Measurements from ENCODE around the gene SSPN. TPM values are rescaled to one million over a fixed set of nuclear protein-coding genes. Genes with fewer than 3 reads are reported as not detected.

The SSPN gene
- total RNA-seq, 1 donor from 2014 or later, result 0.84 TPM

DNA sequence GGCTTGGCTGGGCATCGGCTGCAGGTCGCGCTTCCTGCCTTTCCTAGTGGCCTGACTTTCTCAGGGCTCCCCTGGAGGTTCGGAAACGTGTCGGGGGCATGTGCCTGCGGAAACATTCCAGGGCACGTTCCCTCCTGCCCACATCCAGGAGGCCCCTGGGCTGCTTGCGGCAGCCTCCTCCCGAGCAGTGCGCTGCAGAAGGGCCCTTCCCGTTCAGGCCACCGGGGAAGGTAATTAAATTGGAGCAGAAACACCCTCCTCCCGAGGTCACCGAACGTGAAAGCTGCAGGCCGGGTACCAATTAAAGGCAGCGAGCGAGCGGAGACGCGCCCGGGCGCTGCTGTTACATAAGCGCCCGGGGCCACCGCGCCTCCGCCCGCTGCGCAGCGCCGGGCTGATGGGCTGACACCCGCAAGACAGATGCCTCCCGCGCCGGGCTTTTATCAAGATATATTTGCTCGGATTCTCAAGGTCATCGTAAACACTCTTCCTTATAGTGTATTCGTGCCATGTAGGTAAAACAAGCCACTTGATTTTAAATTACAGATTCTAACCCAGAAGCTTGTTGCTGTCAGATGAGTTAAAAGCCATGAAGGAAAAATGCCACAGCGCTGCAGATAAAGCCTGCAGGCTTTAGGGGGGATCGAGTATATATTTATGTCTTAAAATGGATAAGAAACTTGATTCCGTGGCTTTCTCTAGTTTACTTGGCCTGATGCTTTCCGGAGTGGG lies 31.4 kb downstream of the SSPN start:
- no peak overlapping the region for H3K9ac ChIP-seq

DNA sequence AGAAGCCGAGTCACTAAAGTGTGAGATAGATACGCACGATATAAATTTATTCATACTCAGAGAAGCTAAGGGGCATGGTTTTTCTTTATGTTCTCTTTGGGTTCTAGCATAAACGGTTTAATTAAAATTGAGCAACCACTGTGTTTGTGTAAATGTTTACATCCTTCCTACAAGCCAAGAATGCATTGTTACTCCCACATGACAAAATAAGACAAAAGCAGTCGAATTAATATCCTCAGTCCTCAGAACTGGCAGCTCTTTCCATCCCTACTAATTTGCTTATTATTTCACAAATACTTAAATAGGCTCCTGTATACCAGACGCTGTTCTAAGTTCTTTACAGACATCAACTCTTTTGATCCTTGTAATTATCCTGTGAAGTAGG lies 32.0 kb downstream of the SSPN start:
- Histone ChIP-seq H3F3A (ENCODE audit: low read depth) (peaks cover 6% of the 10 kb centered on the region), H3K4me2 (peak overlapping the region; percentile 87), H4K20me1 (ENCODE audit: low read depth) (no peaks in the 10 kb centered on the region), H3K79me2 (ENCODE audit: low read depth) (no peaks in the 10 kb centered on the region), H3K9ac (no peak overlapping the region), H3K36me3 (no peaks in the 10 kb centered on the region), H3K4me3 (peak overlapping the region; percentile 48), H3K27ac (no peak overlapping the region), H3K27me3 (peaks cover 64% of the 10 kb centered on the region), H2AFZ (replicated peaks) (no peak overlapping the region), H3K9me3 (ENCODE audit: low read depth) (no peaks in the 10 kb centered on the region), H3K4me1 (no peaks in the 10 kb centered on the region)
- no peak for DNase-seq (ENCODE audit: low spot score)
- H3K36me3 Mint-ChIP-seq, result no peaks in the 10 kb centered on the region
- TF ChIP-seq EZH2 (IDR thresholded peaks at IDR 0.05) (no peak), EZH2phosphoT487 (IDR thresholded peaks at IDR 0.05) (no peak)
- TF ChIP-seq, protein P1, sequence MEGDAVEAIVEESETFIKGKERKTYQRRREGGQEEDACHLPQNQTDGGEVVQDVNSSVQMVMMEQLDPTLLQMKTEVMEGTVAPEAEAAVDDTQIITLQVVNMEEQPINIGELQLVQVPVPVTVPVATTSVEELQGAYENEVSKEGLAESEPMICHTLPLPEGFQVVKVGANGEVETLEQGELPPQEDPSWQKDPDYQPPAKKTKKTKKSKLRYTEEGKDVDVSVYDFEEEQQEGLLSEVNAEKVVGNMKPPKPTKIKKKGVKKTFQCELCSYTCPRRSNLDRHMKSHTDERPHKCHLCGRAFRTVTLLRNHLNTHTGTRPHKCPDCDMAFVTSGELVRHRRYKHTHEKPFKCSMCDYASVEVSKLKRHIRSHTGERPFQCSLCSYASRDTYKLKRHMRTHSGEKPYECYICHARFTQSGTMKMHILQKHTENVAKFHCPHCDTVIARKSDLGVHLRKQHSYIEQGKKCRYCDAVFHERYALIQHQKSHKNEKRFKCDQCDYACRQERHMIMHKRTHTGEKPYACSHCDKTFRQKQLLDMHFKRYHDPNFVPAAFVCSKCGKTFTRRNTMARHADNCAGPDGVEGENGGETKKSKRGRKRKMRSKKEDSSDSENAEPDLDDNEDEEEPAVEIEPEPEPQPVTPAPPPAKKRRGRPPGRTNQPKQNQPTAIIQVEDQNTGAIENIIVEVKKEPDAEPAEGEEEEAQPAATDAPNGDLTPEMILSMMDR (IDR thresholded peaks at IDR 0.05), result no peak
- no peaks in the 10 kb centered on the region for H3K9me3 Mint-ChIP-seq
- peak overlapping the region; percentile 82 for H3K4me3 Mint-ChIP-seq
- H3K4me1 Mint-ChIP-seq, result peaks cover 11% of the 10 kb centered on the region
- H3K27ac Mint-ChIP-seq, result no peak overlapping the region
- H3K27me3 Mint-ChIP-seq (ENCODE audit: insufficient read depth, low read depth), result peaks cover 16% of the 10 kb centered on the region

More for the DNA sequence above, 31.4 kb downstream of the SSPN start:
- H3K4me3 Mint-ChIP-seq, result peak overlapping the region; percentile 82
- no peak overlapping the region for H3K27ac Mint-ChIP-seq
- H3K9me3 Mint-ChIP-seq, result no peaks in the 10 kb centered on the region
- no peaks in the 10 kb centered on the region for H3K36me3 ChIP-seq
- H3K4me1 Mint-ChIP-seq, result peaks cover 11% of the 10 kb centered on the region
- no peaks in the 10 kb centered on the region for H3K4me1 ChIP-seq
- no peaks in the 10 kb centered on the region for H3K79me2 ChIP-seq (ENCODE audit: low read depth)
- DNase-seq (ENCODE audit: low spot score), result peak; percentile 82
- peaks cover 16% of the 10 kb centered on the region for H3K27me3 Mint-ChIP-seq (ENCODE audit: insufficient read depth, low read depth)
- H3K36me3 Mint-ChIP-seq, result no peaks in the 10 kb centered on the region
- H3K27me3 ChIP-seq, result peaks cover 67% of the 10 kb centered on the region
- no peaks in the 10 kb centered on the region for H3K9me3 ChIP-seq (ENCODE audit: low read depth)
- peak overlapping the region; percentile 48 for H3K4me3 ChIP-seq
- TF ChIP-seq EZH2 (IDR thresholded peaks at IDR 0.05) (peak; percentile 66), EZH2phosphoT487 (IDR thresholded peaks at IDR 0.05) (no peak)
- peak overlapping the region; percentile 18 for H2AFZ ChIP-seq (replicated peaks)
- no peak overlapping the region for H3K27ac ChIP-seq
- no peaks in the 10 kb centered on the region for H4K20me1 ChIP-seq (ENCODE audit: low read depth)
- peak overlapping the region; percentile 87 for H3K4me2 ChIP-seq
- peaks cover 6% of the 10 kb centered on the region for H3F3A ChIP-seq (ENCODE audit: low read depth)

DNA sequence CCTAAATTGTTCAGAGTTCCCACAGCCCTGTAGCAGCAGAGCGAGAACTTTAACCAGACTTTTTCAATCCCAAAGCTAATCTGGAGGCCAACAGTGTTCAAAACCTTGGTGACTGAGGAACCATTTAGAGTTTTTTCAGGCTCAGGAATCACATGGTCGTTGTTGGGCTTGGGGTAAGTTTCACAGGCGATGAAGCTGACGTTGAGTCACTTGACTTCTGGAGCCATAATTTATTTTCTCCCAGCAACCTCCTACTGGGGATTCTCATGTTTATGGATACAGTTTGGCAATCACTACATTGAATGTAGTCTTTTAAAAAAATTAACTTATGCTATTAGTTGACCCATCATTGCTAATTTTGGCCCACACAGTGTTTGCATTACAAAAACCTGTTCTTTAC lies 34.5 kb downstream of the SSPN start:
- Histone ChIP-seq H3K79me2 (ENCODE audit: low read depth) (no peaks in the 10 kb centered on the region), H3K36me3 (no peaks in the 10 kb centered on the region), H2AFZ (replicated peaks) (no peak overlapping the region), H3K4me3 (no peak overlapping the region), H3K9me3 (ENCODE audit: low read depth) (no peaks in the 10 kb centered on the region), H3K27ac (no peak overlapping the region), H3K4me1 (no peaks in the 10 kb centered on the region), H4K20me1 (ENCODE audit: low read depth) (no peaks in the 10 kb centered on the region), H3K9ac (no peak overlapping the region), H3K27me3 (peaks cover 45% of the 10 kb centered on the region), H3F3A (ENCODE audit: low read depth) (peaks cover 6% of the 10 kb centered on the region), H3K4me2 (no peak overlapping the region)
- H3K27ac Mint-ChIP-seq, result no peak overlapping the region
- H3K27me3 Mint-ChIP-seq (ENCODE audit: insufficient read depth, low read depth), result peaks cover 16% of the 10 kb centered on the region
- TF ChIP-seq EZH2phosphoT487 (IDR thresholded peaks at IDR 0.05) (no peak), EZH2 (IDR thresholded peaks at IDR 0.05) (no peak)
- TF ChIP-seq, protein P1 (IDR thresholded peaks at IDR 0.05), result no peak
- H3K36me3 Mint-ChIP-seq, result no peaks in the 10 kb centered on the region
- no peaks in the 10 kb centered on the region for H3K9me3 Mint-ChIP-seq
- no peak for DNase-seq (ENCODE audit: low spot score)
- peaks cover 11% of the 10 kb centered on the region for H3K4me1 Mint-ChIP-seq
- H3K4me3 Mint-ChIP-seq, result no peak overlapping the region

DNA sequence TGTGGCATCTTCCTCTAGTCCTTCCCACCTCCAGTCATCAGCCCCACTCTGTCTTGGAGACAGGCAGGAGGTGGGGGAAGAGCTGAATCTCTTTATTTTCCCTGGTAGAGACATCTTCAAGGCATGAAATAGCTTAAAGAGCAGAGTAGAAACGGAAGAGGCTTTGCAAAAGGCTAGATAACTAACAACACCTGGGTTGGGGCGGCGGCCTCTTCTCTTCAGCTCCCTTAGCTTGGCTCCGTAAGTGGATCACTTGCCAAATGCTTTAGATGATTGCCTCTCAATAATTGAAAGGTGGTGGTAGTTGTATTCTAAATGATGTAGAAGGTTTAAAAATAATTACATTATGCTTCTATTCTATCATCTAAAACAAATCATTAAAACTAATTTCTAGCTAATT lies 36.1 kb downstream of the SSPN start:
- H3K9ac ChIP-seq, result no peak overlapping the region
- H3K4me2 ChIP-seq, result no peak overlapping the region
- H3K27ac Mint-ChIP-seq, result no peak overlapping the region
- no peaks in the 10 kb centered on the region for H3K9me3 Mint-ChIP-seq
- no peaks in the 10 kb centered on the region for H3K79me2 ChIP-seq (ENCODE audit: low read depth)
- no peaks in the 10 kb centered on the region for H4K20me1 ChIP-seq (ENCODE audit: low read depth)
- peaks cover 12% of the 10 kb centered on the region for H3K27me3 Mint-ChIP-seq (ENCODE audit: insufficient read depth, low read depth)
- H2AFZ ChIP-seq (replicated peaks), result no peak overlapping the region
- H3K36me3 ChIP-seq, result no peaks in the 10 kb centered on the region
- TF ChIP-seq, protein P1 (IDR thresholded peaks at IDR 0.05), result no peak
- TF ChIP-seq EZH2phosphoT487 (IDR thresholded peaks at IDR 0.05) (no peak), EZH2 (IDR thresholded peaks at IDR 0.05) (no peak)
- no peaks in the 10 kb centered on the region for H3K36me3 Mint-ChIP-seq
- H3K9me3 ChIP-seq (ENCODE audit: low read depth), result no peaks in the 10 kb centered on the region
- no peak for DNase-seq (ENCODE audit: low spot score)
- peaks cover 8% of the 10 kb centered on the region for H3K4me1 Mint-ChIP-seq
- H3K4me1 ChIP-seq, result no peaks in the 10 kb centered on the region
- peaks cover 6% of the 10 kb centered on the region for H3F3A ChIP-seq (ENCODE audit: low read depth)
- no peak overlapping the region for H3K27ac ChIP-seq
- H3K4me3 Mint-ChIP-seq, result no peak overlapping the region
- no peak overlapping the region for H3K4me3 ChIP-seq
- peaks cover 29% of the 10 kb centered on the region for H3K27me3 ChIP-seq
